ENCODE data around the gene PTCHD1. TPM values are rescaled to one million over a fixed set of nuclear protein-coding genes. Genes with fewer than 3 reads are reported as not detected.

Gene PTCHD1
- total RNA-seq, result 1 to 10 TPM in 1 of 4 donors, under 1 TPM in 3; 0.22 to 1.7 (median 0.41) TPM

DNA sequence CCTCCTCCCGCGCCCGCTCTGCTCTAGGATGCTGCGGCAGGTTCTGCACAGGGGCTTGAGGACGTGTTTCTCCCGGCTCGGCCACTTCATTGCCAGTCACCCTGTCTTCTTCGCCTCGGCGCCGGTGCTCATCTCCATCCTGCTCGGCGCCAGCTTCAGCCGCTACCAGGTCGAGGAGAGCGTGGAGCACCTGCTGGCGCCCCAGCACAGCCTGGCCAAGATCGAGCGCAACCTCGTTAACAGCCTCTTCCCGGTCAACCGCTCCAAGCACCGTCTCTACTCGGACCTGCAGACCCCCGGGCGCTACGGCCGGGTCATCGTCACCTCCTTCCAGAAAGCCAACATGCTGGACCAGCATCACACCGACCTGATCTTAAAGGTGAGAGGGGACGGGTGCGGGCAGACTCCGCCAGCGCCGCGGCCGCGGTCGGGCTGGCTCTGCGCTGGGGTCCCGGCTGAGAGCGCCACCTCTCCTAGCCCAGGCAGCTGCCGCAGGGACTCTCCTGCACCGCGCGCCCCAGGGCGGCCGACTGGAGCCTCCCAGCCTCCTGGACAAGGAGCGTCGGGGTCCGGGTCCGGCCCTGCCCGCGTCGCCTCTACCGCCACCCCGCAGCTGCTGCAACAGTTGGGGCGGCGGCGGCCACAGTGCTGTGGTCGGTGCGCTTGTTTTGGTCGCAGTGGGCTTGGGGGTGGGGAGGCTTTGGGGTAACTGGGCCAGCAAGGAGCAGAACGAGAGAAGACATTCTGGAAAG lies at the start of gene PTCHD1:
TSS of gene PTCHD1 (plus strand) at position 2 of the 752 bp plus-strand sequence. CDS start at position 29, 27 bp downstream.
- H3K27ac ChIP-seq, result peak within 1 kb of the TSS in 1 of 4 donors; percentile 61
- no peak for DNase-seq
- H3K4me3 ChIP-seq, result peak within 1 kb of the TSS in 3 of 4 donors; percentile 36 to 59 (median 47)
- H3K27me3 ChIP-seq, result peaks cover 0 to 59% (median 8%) of the 10 kb centered on the region in 4 donors
- no CpG with 5 or more reads among the region's 64 CpGs for WGBS, 2 donors
- peaks cover 0 to 35% (median 0%) of the 10 kb centered on the region in 3 donors for H3K4me1 ChIP-seq
- H3K36me3 ChIP-seq, result no peaks in the 10 kb centered on the region
- intact Hi-C loops (cut with DNase I), result no loop called here
- no peaks in the 10 kb centered on the region for H3K9me3 ChIP-seq
- TF ChIP-seq CTCF (IDR thresholded peaks at IDR 0.05) (no peak), POLR2A (IDR thresholded peaks at IDR 0.05) (no peak)

- intact Hi-C loops (cut with DNase I), result no loop called here
- Histone ChIP-seq H3K27me3 (no peaks in the 10 kb centered on the region), H3K9me3 (no peaks in the 10 kb centered on the region), H3K36me3 (no peaks in the 10 kb centered on the region), H3K4me1 (peaks cover 0 to 6% (median 0%) of the 10 kb centered on the region in 3 donors), H3K27ac (no peak overlapping the region), H3K4me3 (no peak overlapping the region)
- 80 to 89% methylated on average over 5 of the region's 5 CpGs for WGBS, 2 donors
- no peak for DNase-seq
- TF ChIP-seq POLR2A (IDR thresholded peaks at IDR 0.05) (no peak), CTCF (IDR thresholded peaks at IDR 0.05) (no peak)
Observed at GRCh38 chrX:23286731-23287130, 47.9 kb upstream of the PTCHD1 start.

GRCh38 chrX:23287191-23287725 lies 47.4 kb upstream of the PTCHD1 start:
- Histone ChIP-seq H3K9me3 (no peaks in the 10 kb centered on the region), H3K36me3 (no peaks in the 10 kb centered on the region), H3K27ac (no peak overlapping the region), H3K4me3 (no peak overlapping the region), H3K27me3 (no peaks in the 10 kb centered on the region), H3K4me1 (peaks cover 0 to 12% (median 0%) of the 10 kb centered on the region in 3 donors)
- 70 to 72% methylated on average over 3 to 5 of the region's 5 CpGs for WGBS, 2 donors
- no peak for DNase-seq
- intact Hi-C loops (cut with DNase I), result no loop called here
- no peak for TF ChIP-seq POLR2A (IDR thresholded peaks at IDR 0.05)
- no peak for TF ChIP-seq CTCF (IDR thresholded peaks at IDR 0.05)

GRCh38 chrX:23292354-23292987 lies 42.2 kb upstream of the PTCHD1 start:
- intact Hi-C loops (cut with DNase I), result no loop called here
- DNase-seq, result no peak
- WGBS, 2 donors, result 27 to 36% methylated on average over 7 to 8 of the region's 8 CpGs
- Histone ChIP-seq H3K4me1 (peaks cover 0 to 28% (median 0%) of the 10 kb centered on the region in 3 donors), H3K36me3 (no peaks in the 10 kb centered on the region), H3K4me3 (no peak overlapping the region), H3K9me3 (no peaks in the 10 kb centered on the region), H3K27ac (peak overlapping the region in 1 of 4 donors; percentile 58), H3K27me3 (no peaks in the 10 kb centered on the region)
- TF ChIP-seq CTCF (IDR thresholded peaks at IDR 0.05) (no peak), POLR2A (IDR thresholded peaks at IDR 0.05) (no peak)

Measured in esophagus squamous epithelium (tissue), 5 donors.